Stimulated activated CD8-positive, alpha-beta memory T cell treated with anti-CD3 and anti-CD28 coated beads, Interleukin-15, amount 100 ng/mL, for 24 hours (primary cell): ENCODE data around the gene DEFB131A.
A peak's percentile ranks its signal among the peaks of the same experiment; 100 is the strongest.
"Not testable (repeated sequence)": the region's sequence is repeated elsewhere in the genome, so short reads cannot be mapped to it uniquely, and the experiment has no call there.

Experiments used
- DNase-seq: peaks from one replicate; pipeline ENCODE4 v3.0.0-alpha.2; 2020; ENCODE audit warnings: low read depth

Gene DEFB131A

GRCh38 chr4:9494256-9495035 is 50.2 kb downstream of the DEFB131A start:
- not testable (repeated sequence) for DNase-seq

GRCh38 chr4:9495443-9495842 is 51.2 kb downstream of the DEFB131A start:
- peak; percentile 35 for DNase-seq

- not testable (repeated sequence) for DNase-seq
These were observed 53.6 kb downstream of the DEFB131A start for GRCh38 chr4:9497575-9498467.

GRCh38 chr4:9498468-9499040 is 54.3 kb downstream of the DEFB131A start:
- DNase-seq = not testable (repeated sequence)

- not testable (repeated sequence) for DNase-seq
These were observed 55.8 kb downstream of the DEFB131A start for GRCh38 chr4:9499974-9500487.
